A549 (cell line): Measurements from ENCODE around the gene FAM32A. TPM values are rescaled to one million over a fixed set of nuclear protein-coding genes. Genes with fewer than 3 reads are reported as not detected.

ENCODE experiments used
- ATAC-seq, 2 experiments: fragments of 200-7000 bp in 1 of 2; fragments of >200 bp in 1 of 2; cut with Nextera tagmentation in 1 of 2; cut with Tn5 transposase in 1 of 2; 3 replicates each; pipeline versions ENCODE4 v1.8.0 to v1.9.1; 2018 to 2020; ENCODE audit warnings: mild to moderate bottlenecking in 1 of 2, moderate library complexity in 1 of 2
- CTCF ChIA-PET: fragments of 300-600 bp; sonication (Branson Sonifier 250); formaldehyde crosslinking; extraction: SDS; loops from one replicate; lab custom pipeline; 2021; ENCODE audit warnings: antibody characterized with exemption, inconsistent platforms; lab: Yijun Ruan, JAX
- POLR2A ChIA-PET: fragments of 350-600 bp; formaldehyde crosslinking; extraction: SDS; loops from one replicate; lab custom pipeline; 2021; ENCODE audit warnings: antibody characterized with exemption, inconsistent platforms; lab: Yijun Ruan, JAX
- DNase-seq, 2 experiments: peaks; one replicate each; pipeline versions ENCODE4 v3.0.0 to v3.0.0-alpha.2; 2011 to 2016; ENCODE audit warnings: low read depth in 1 of 2, low spot score in 1 of 2
- FAIRE-seq: peaks from 2 replicates; lab custom pipeline; 2011; peaks lifted over from hg19 to GRCh38; lab: Jason Lieb, UNC
- H3K27ac ChIP-seq, 2 experiments: fragments of >200 bp; sonication (Bioruptor Twin); formaldehyde crosslinking; 3 replicates each; pipeline ENCODE4 v1.5.1; 2016 to 2017
- H3K4me1 ChIP-seq: fragments of >200 bp; sonication (Bioruptor Twin); formaldehyde crosslinking; 3 replicates; pipeline ENCODE4 v1.6.1; 2016
- H3K4me2 ChIP-seq: fragments of >200 bp; sonication (Bioruptor Twin); formaldehyde crosslinking; 3 replicates; pipeline ENCODE4 v1.6.1; 2016
- H3K4me3 ChIP-seq: fragments of >200 bp; sonication (Bioruptor Twin); formaldehyde crosslinking; 3 replicates; pipeline ENCODE4 v1.5.1; 2016
- H3K9me3 ChIP-seq: fragments of >200 bp; sonication (Bioruptor Twin); formaldehyde crosslinking; 3 replicates; pipeline ENCODE4 v1.6.1; 2016
- BCL3 ChIP-seq: fragments of >200 bp; sonication (Bioruptor Twin); formaldehyde crosslinking; IDR thresholded peaks from 3 replicates; pipeline ENCODE4 v1.6.1; 2016
- CBX8 ChIP-seq: fragments of 200-600 bp; sonication (generic); IDR thresholded peaks from 2 replicates; pipeline ENCODE4 v1.6.1; 2016
- CEBPB ChIP-seq, 2 experiments: fragments of >200 bp in 1 of 2; sonication (Bioruptor Twin) in 1 of 2; formaldehyde crosslinking in 1 of 2; IDR thresholded peaks; 2 replicates each; pipeline ENCODE4 v1.6.1; 2012 to 2016
- CHD4 ChIP-seq: fragments of 200-600 bp; sonication (generic); IDR thresholded peaks from 2 replicates; pipeline ENCODE4 v1.6.1; 2016; ENCODE audit warnings: antibody characterized with exemption, mild to moderate bottlenecking, borderline replicate concordance
- EP300 ChIP-seq, 2 experiments: fragments of >200 bp; sonication (Bioruptor Twin); formaldehyde crosslinking; IDR thresholded peaks; 2 replicates in 1 of 2; 3 replicates in 1 of 2; pipeline ENCODE4 v1.6.1; 2016 to 2017
- ESRRA ChIP-seq: fragments of 150-350 bp; IDR thresholded peaks from 2 replicates; pipeline ENCODE4 v1.6.1; 2014; ENCODE audit warnings: mild to moderate bottlenecking, low read length, borderline replicate concordance
- FOXS1 ChIP-seq: fragments of 250-450 bp; sonication (Bioruptor Pico); IDR thresholded peaks from 2 replicates; pipeline ENCODE4 v1.5.0; 2020; ENCODE audit warnings: mild to moderate bottlenecking, moderate library complexity
- GATA3 ChIP-seq: IDR thresholded peaks from 2 replicates; pipeline ENCODE4 v1.6.1; 2012; ENCODE audit warnings: borderline replicate concordance
- HOXA7 ChIP-seq: fragments of 250-450 bp; sonication (Bioruptor Pico); IDR thresholded peaks from 2 replicates; pipeline ENCODE4 v1.5.0; 2020; ENCODE audit warnings: mild to moderate bottlenecking, moderate library complexity
- JUN ChIP-seq, 2 experiments: fragments of >200 bp; sonication (Bioruptor Twin); formaldehyde crosslinking; IDR thresholded peaks; 2 replicates in 1 of 2; 3 replicates in 1 of 2; pipeline ENCODE4 v1.6.1; 2016 to 2017
- MYC ChIP-seq: IDR thresholded peaks from 2 replicates; pipeline ENCODE4 v1.6.1; 2012; ENCODE audit warnings: mild to moderate bottlenecking, inconsistent platforms, low read length, improper control_type of control experiment, borderline replicate concordance
- NPAS2 ChIP-seq: fragments of 250-450 bp; sonication (Bioruptor Pico); IDR thresholded peaks from 2 replicates; pipeline ENCODE4 v1.8.0; 2022; ENCODE audit warnings: mild to moderate bottlenecking, moderate library complexity, borderline replicate concordance
- RCOR1 ChIP-seq: fragments of 150-350 bp; IDR thresholded peaks from 2 replicates; pipeline ENCODE4 v1.6.1; 2014; ENCODE audit warnings: antibody characterized with exemption, low read length, low read depth
- REST ChIP-seq: fragments of 200-600 bp; sonication (generic); IDR thresholded peaks from 2 replicates; pipeline ENCODE4 v1.6.1; 2016; ENCODE audit warnings: antibody characterized with exemption, mild to moderate bottlenecking, moderate library complexity
- RFX5 ChIP-seq: fragments of 450-650 bp; IDR thresholded peaks from 2 replicates; pipeline ENCODE4 v1.7.1; 2014; ENCODE audit warnings: antibody characterized with exemption, mild to moderate bottlenecking, moderate library complexity
- SREBF2 ChIP-seq: fragments of 450-650 bp; IDR thresholded peaks from 2 replicates; pipeline ENCODE4 v1.6.1; 2014; ENCODE audit warnings: mild to moderate bottlenecking, moderate library complexity
- TP53 ChIP-seq: fragments of 250-450 bp; sonication (Bioruptor Pico); IDR thresholded peaks from 2 replicates; pipeline ENCODE4 v1.5.0; 2021; ENCODE audit warnings: mild to moderate bottlenecking, moderate library complexity
- ZC3H11A ChIP-seq: fragments of 450-650 bp; IDR thresholded peaks from 2 replicates; pipeline ENCODE4 v1.6.1; 2014; ENCODE audit warnings: antibody characterized with exemption, mild to moderate bottlenecking
- WGBS: methylation state at CpG from one replicate; pipeline ENCODE4 v1.1.6; 2017; ENCODE audit errors: missing lambda C conversion rate; 5-methylcytosine and 5-hydroxymethylcytosine counted together
- polyA plus RNA-seq, 4 experiments: library from polyadenylated mRNA; depleted of rRNA in 3 of 4; stranded (reverse); fragments of >200 nt; fragmentation: RNase III in 1 of 4; extraction: RNeasy Plus Mini Kit Qiagen cat#74134 plus additional on column Dnase treatment in 1 of 4; gene quantifications; 2 replicates in 3 of 4; 3 replicates in 1 of 4; pipeline ENCODE4 v1.2.3, GENCODE V29; 2011 to 2017

Gene FAM32A
- polyA plus RNA-seq, 2 of the 4 experiments (the other 2 are of a cell fraction): 80.8 to 108 TPM

- FAIRE-seq (no peak), DNase-seq (no peak), ATAC-seq (no peak)
- Histone ChIP-seq H3K27ac (no peak overlapping the region), H3K4me2 (no peak overlapping the region), H3K4me3 (no peak overlapping the region), H3K4me1 (no peaks in the 10 kb centered on the region), H3K9me3 (peaks cover 6% of the 10 kb centered on the region)
- ChIA-PET CTCF (no interaction called here), POLR2A (no interaction called here)
- TF ChIP-seq HOXA7 (CRISPR knock-in tag) (no peak), NPAS2 (CRISPR knock-in tag) (no peak), ESRRA (no peak), SREBF2 (no peak), MYC (no peak), CEBPB (IDR thresholded peaks at IDR 0.05) (no peak)
- WGBS: 92% methylated on average over 8 of the region's 16 CpGs
These were observed 41.0 kb downstream of the FAM32A start for GRCh38 chr19:16226184-16226591.

GRCh38 chr19:16226878-16227836 lies 41.9 kb downstream of the FAM32A start:
- Histone ChIP-seq H3K9me3 (no peaks in the 10 kb centered on the region; the same call in 2 of the 3 replicates), H3K4me1 (no peaks in the 10 kb centered on the region), H3K4me2 (no peak overlapping the region), H3K4me3 (no peak overlapping the region), H3K27ac (no peak overlapping the region)
- WGBS: 88% methylated on average over 16 of the region's 33 CpGs
- DNase-seq (no peak), FAIRE-seq (no peak), ATAC-seq (no peak)
- no peak for TF ChIP-seq BCL3
- no peak for TF ChIP-seq TP53 (CRISPR knock-in tag)
- TF ChIP-seq ZC3H11A: no peak
- no peak for TF ChIP-seq CBX8
- TF ChIP-seq SREBF2: no peak
- TF ChIP-seq RCOR1: no peak
- TF ChIP-seq JUN (IDR thresholded peaks at IDR 0.05): no peak
- no peak for TF ChIP-seq RFX5
- TF ChIP-seq FOXS1: no peak
- TF ChIP-seq GATA3: no peak
- no peak for TF ChIP-seq REST
- TF ChIP-seq EP300 (IDR thresholded peaks at IDR 0.05): no peak
- no peak for TF ChIP-seq CHD4
- POLR2A ChIA-PET: no interaction called here
- CTCF ChIA-PET: interaction anchor here (1.1 kb wide), 1 partner anchor 20 kb away, joined by 4 read pairs; no protein-coding TSS in a partner anchor
